ENCODE measurements around the gene KIAA1328. TPM values are rescaled to one million over a fixed set of nuclear protein-coding genes. Genes with fewer than 3 reads are reported as not detected.

The KIAA1328 gene
- total RNA-seq, 1 experiment from 2014 or later = 10.2 TPM

- H3K4me1 Mint-ChIP-seq (ENCODE audit: low read depth, unreplicated experiment) = peaks cover 17% of the 10 kb centered on the region
- no peaks in the 10 kb centered on the region for H3K9me3 Mint-ChIP-seq (ENCODE audit: low read depth, unreplicated experiment)
- intact Hi-C loops (cut with micrococcal nuclease; ENCODE audit: unreplicated experiment) = loop anchor here (2.0 kb wide), 1 partner anchor 17 kb away; no protein-coding TSS in a partner anchor
- H3K27me3 Mint-ChIP-seq (ENCODE audit: unreplicated experiment) = no peaks in the 10 kb centered on the region
- no peak for DNase-seq
- no peaks in the 10 kb centered on the region for H3K36me3 Mint-ChIP-seq (ENCODE audit: insufficient read depth, unreplicated experiment)
- CTCF ChIA-PET = no interaction called here
- H3K4me3 Mint-ChIP-seq (ENCODE audit: low read depth, unreplicated experiment) = no peak overlapping the region
- no TSS peak for BruUV-seq (replicated peaks)
- TF ChIP-seq CTCF (IDR thresholded peaks at IDR 0.05; ENCODE audit: unreplicated experiment) = no peak
- no peak overlapping the region for H3K27ac Mint-ChIP-seq (ENCODE audit: unreplicated experiment)
Observed at GRCh38 chr18:37160038-37160820, 331.3 kb downstream of the KIAA1328 start.

- intact Hi-C loops (cut with micrococcal nuclease; ENCODE audit: unreplicated experiment) = loop anchor here (2.0 kb wide), 1 partner anchor 15 kb away; no protein-coding TSS in a partner anchor
- Mint-ChIP-seq H3K27me3 (ENCODE audit: unreplicated experiment) (no peaks in the 10 kb centered on the region), H3K4me1 (ENCODE audit: low read depth, unreplicated experiment) (peaks cover 17% of the 10 kb centered on the region), H3K36me3 (ENCODE audit: insufficient read depth, unreplicated experiment) (no peaks in the 10 kb centered on the region), H3K9me3 (ENCODE audit: low read depth, unreplicated experiment) (no peaks in the 10 kb centered on the region), H3K4me3 (ENCODE audit: low read depth, unreplicated experiment) (no peak overlapping the region), H3K27ac (ENCODE audit: unreplicated experiment) (no peak overlapping the region)
- TF ChIP-seq CTCF (IDR thresholded peaks at IDR 0.05; ENCODE audit: unreplicated experiment) = no peak
- CTCF ChIA-PET = no interaction called here
- BruUV-seq (replicated peaks) = no TSS peak
- DNase-seq = no peak
Observed at GRCh38 chr18:37161491-37161890, 332.6 kb downstream of the KIAA1328 start.

- no peak for TF ChIP-seq CTCF (IDR thresholded peaks at IDR 0.05; ENCODE audit: unreplicated experiment)
- DNase-seq = no peak
- H3K9me3 Mint-ChIP-seq (ENCODE audit: low read depth, unreplicated experiment) = no peaks in the 10 kb centered on the region
- H3K36me3 Mint-ChIP-seq (ENCODE audit: insufficient read depth, unreplicated experiment) = no peaks in the 10 kb centered on the region
- H3K4me1 Mint-ChIP-seq (ENCODE audit: low read depth, unreplicated experiment) = peaks cover 21% of the 10 kb centered on the region
- intact Hi-C loops (cut with micrococcal nuclease; ENCODE audit: unreplicated experiment) = no loop called here
- H3K4me3 Mint-ChIP-seq (ENCODE audit: low read depth, unreplicated experiment) = no peak overlapping the region
- no peak overlapping the region for H3K27ac Mint-ChIP-seq (ENCODE audit: unreplicated experiment)
- no TSS peak for BruUV-seq (replicated peaks)
- CTCF ChIA-PET = interaction anchor here (1.2 kb wide), 1 partner anchor 16 kb away, joined by 3 read pairs; no protein-coding TSS in a partner anchor
- H3K27me3 Mint-ChIP-seq (ENCODE audit: unreplicated experiment) = no peaks in the 10 kb centered on the region
Observed at GRCh38 chr18:37162551-37162950, 333.6 kb downstream of the KIAA1328 start.

- Mint-ChIP-seq H3K4me1 (ENCODE audit: low read depth, unreplicated experiment) (peaks cover 27% of the 10 kb centered on the region), H3K9me3 (ENCODE audit: low read depth, unreplicated experiment) (no peaks in the 10 kb centered on the region), H3K27me3 (ENCODE audit: unreplicated experiment) (no peaks in the 10 kb centered on the region), H3K4me3 (ENCODE audit: low read depth, unreplicated experiment) (no peak overlapping the region), H3K36me3 (ENCODE audit: insufficient read depth, unreplicated experiment) (no peaks in the 10 kb centered on the region), H3K27ac (ENCODE audit: unreplicated experiment) (no peak overlapping the region)
- CTCF ChIA-PET = interaction anchor here (1.2 kb wide), 1 partner anchor 17 kb away, joined by 3 read pairs; no protein-coding TSS in a partner anchor
- intact Hi-C loops (cut with micrococcal nuclease; ENCODE audit: unreplicated experiment) = no loop called here
- TF ChIP-seq CTCF (IDR thresholded peaks at IDR 0.05; ENCODE audit: unreplicated experiment) = no peak
- DNase-seq = no peak
- no TSS peak for BruUV-seq (replicated peaks)
Observed at GRCh38 chr18:37163119-37163518, 334.2 kb downstream of the KIAA1328 start.

Measured in Calu3 (cell line).